T-cell (primary cell): Measurements from ENCODE around the gene KCNIP3. TPM values are rescaled to one million over a fixed set of nuclear protein-coding genes. Genes with fewer than 3 reads are reported as not detected.
"Not testable (repeated sequence)": the region's sequence is repeated elsewhere in the genome, so short reads cannot be mapped to it uniquely, and the experiment has no call there.

Experiments used
- ATAC-seq, 4 experiments: fragments of 200-7000 bp in 3 of 4; fragments of 150-1000 bp in 1 of 4; cut with Tn5 transposase; replicated peaks in 1 of 4; 1 replicate in 3 of 4; 2 replicates in 1 of 4; pipeline ENCODE4 v1.10.0; 2021; ENCODE audit warnings: moderate library complexity in 3 of 4, mild to moderate bottlenecking in 2 of 4, moderate number of reproducible peaks in 1 of 4
- CTCF ChIA-PET, 2 donors: fragments of 300-600 bp; sonication (Branson Sonifier 250); formaldehyde crosslinking; loops; one replicate each; lab custom pipeline; 2022; ENCODE audit warnings: antibody characterized with exemption in 2 of 2; lab: Charles Lee
- POLR2A ChIA-PET, 2 donors: fragments of 300-600 bp; sonication (Branson Sonifier 250); formaldehyde crosslinking; loops; one replicate each; lab custom pipeline; 2022; ENCODE audit warnings: antibody characterized with exemption in 2 of 2; lab: Charles Lee
- DNase-seq, 35 experiments: peaks; one replicate each; pipeline versions ENCODE4 v3.0.0 to v3.0.0-alpha.2; 2013 to 2023
- H3K27ac ChIP-seq: one replicate; pipeline ENCODE4 v1.5.1; 2013; ENCODE audit warnings: low read length
- H3K27me3 ChIP-seq, 2 experiments: replicated peaks in 1 of 2; 1 replicate in 1 of 2; 2 replicates in 1 of 2; pipeline versions ENCODE4 v1.6.1 to v1.7.0; 2013; ENCODE audit warnings: low read length in 1 of 2, mixed read lengths in 1 of 2; ENCODE audit not compliant: control insufficient read depth in 2 of 2, insufficient read depth in 2 of 2; ENCODE audit errors: extremely low read depth in 1 of 2
- H3K36me3 ChIP-seq, 2 donors: 1 replicate in 1 of 2; 2 replicates in 1 of 2; pipeline versions ENCODE4 v1.6.1 to v1.7.0; 2013; ENCODE audit warnings: low read length in 1 of 2; ENCODE audit not compliant: control insufficient read depth in 2 of 2, insufficient read depth in 1 of 2; ENCODE audit errors: extremely low read depth in 1 of 2
- H3K4me1 ChIP-seq, 2 experiments: 1 replicate in 1 of 2; 2 replicates in 1 of 2; pipeline versions ENCODE4 v1.6.1 to v1.7.0; 2013; ENCODE audit warnings: low read length in 2 of 2, mixed read lengths in 1 of 2; ENCODE audit not compliant: insufficient read depth in 2 of 2, control insufficient read depth in 1 of 2; ENCODE audit errors: extremely low read depth in 1 of 2
- H3K4me3 ChIP-seq, 2 donors: 1 replicate in 1 of 2; 2 replicates in 1 of 2; pipeline versions ENCODE4 v1.5.1 to v1.7.0; 2013; ENCODE audit warnings: mild to moderate bottlenecking in 2 of 2, low read length in 1 of 2, moderate library complexity in 1 of 2; ENCODE audit not compliant: control insufficient read depth in 1 of 2; ENCODE audit errors: extremely low read depth in 1 of 2
- H3K9me3 ChIP-seq: 2 replicates; pipeline ENCODE4 v1.7.0; 2013
- H3K27ac Mint-ChIP-seq, 2 donors: one replicate each; pipeline ENCODE4 v1.8.0; 2020 to 2021; ENCODE audit warnings: mild to moderate bottlenecking in 2 of 2, mixed read lengths in 2 of 2
- H3K27me3 Mint-ChIP-seq, 2 donors: one replicate each; pipeline ENCODE4 v1.8.0; 2021 to 2022; ENCODE audit warnings: mixed read lengths in 2 of 2
- H3K36me3 Mint-ChIP-seq: one replicate; pipeline ENCODE4 v1.8.0; 2021; ENCODE audit warnings: mixed read lengths
- H3K4me1 Mint-ChIP-seq, 3 donors: one replicate each; pipeline ENCODE4 v1.8.0; 2020 to 2022; ENCODE audit warnings: mixed read lengths in 3 of 3, mild to moderate bottlenecking in 1 of 3
- H3K4me3 Mint-ChIP-seq, 3 donors: one replicate each; pipeline ENCODE4 v1.8.0; 2020 to 2022; ENCODE audit warnings: mild to moderate bottlenecking in 3 of 3, mixed read lengths in 3 of 3, moderate library complexity in 3 of 3
- H3K9me3 Mint-ChIP-seq, 3 donors: one replicate each; pipeline ENCODE4 v1.8.0; 2020 to 2022; ENCODE audit warnings: mixed read lengths in 3 of 3
- WGBS: methylation state at CpG from one replicate; pipeline ENCODE4 v1.1.5; 2013; ENCODE audit warnings: missing lambda C conversion rate; ENCODE audit not compliant: insufficient coverage; 5-methylcytosine and 5-hydroxymethylcytosine counted together
- total RNA-seq, 35 experiments: library from RNA in 6 of 35; stranded (reverse) in 6 of 35; fragments of 120-200 nt in 1 of 35; gene quantifications; one replicate each; pipeline versions ENCODE4 v1.2.1 to v1.2.4 and lab custom pipeline; 2013 to 2026

KCNIP3 gene
- total RNA-seq, 5 donors from 2014 or later (not counting 1 experiment from before 2014, with no cell fraction given) = not detected

DNA sequence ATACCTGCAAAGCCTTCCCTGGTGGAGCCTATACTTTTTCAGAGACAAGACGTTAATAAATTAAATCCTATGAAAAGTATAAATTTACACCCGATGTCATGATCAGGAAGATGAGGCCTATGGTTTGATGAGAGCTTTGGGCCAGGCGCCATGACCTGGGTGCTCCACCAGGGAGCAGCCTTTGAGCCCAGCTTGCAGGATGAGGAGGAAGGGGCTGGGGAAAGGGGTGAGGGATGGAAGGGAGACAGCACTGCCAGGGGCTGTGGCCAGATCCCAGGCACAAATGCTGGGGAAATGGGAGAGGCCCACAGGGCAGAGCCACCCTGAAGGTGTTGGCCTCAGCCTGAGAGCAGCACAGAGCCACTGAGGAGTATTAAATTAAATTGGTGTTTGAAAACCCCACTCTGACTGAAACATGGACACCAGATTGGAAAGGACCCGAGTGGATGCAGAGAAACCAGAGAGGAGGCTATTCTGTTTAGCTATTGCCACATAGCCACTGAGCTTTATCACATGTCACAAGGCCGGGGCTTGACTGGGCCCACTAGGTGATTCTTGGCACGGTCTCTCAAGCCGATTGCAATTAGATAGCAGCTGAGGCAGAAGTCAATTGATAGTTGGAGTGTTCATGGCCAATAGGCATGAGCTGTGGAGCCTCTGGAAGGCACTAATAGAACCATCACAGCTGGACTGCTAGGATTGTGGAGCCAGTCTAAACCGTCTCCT is 95.7 kb downstream of the KCNIP3 start:
- no peaks in the 10 kb centered on the region for H3K36me3 Mint-ChIP-seq
- no peaks in the 10 kb centered on the region for H3K9me3 ChIP-seq
- DNase-seq = no peak
- no peak overlapping the region for H3K27ac ChIP-seq
- ATAC-seq = no peak
- H3K4me1 Mint-ChIP-seq = peaks cover 0 to 1% (median 0%) of the 10 kb centered on the region in 3 donors
- no peak overlapping the region for H3K27ac Mint-ChIP-seq
- ChIA-PET POLR2A (no interaction called here), CTCF (no interaction called here)
- no peak overlapping the region for H3K4me3 Mint-ChIP-seq
- H3K27me3 ChIP-seq = peaks cover 0 to 31% of the 10 kb centered on the region in 2 experiments
- peaks cover 0 to 8% of the 10 kb centered on the region in 2 experiments for H3K4me1 ChIP-seq
- no peaks in the 10 kb centered on the region for H3K36me3 ChIP-seq
- whole genome bisulfite sequencing = 93% methylated on average over 4 of the region's 8 CpGs
- no peaks in the 10 kb centered on the region for H3K9me3 Mint-ChIP-seq
- H3K27me3 Mint-ChIP-seq = peaks cover 0 to 8% of the 10 kb centered on the region in 2 donors
- H3K4me3 ChIP-seq = no peak overlapping the region

DNA sequence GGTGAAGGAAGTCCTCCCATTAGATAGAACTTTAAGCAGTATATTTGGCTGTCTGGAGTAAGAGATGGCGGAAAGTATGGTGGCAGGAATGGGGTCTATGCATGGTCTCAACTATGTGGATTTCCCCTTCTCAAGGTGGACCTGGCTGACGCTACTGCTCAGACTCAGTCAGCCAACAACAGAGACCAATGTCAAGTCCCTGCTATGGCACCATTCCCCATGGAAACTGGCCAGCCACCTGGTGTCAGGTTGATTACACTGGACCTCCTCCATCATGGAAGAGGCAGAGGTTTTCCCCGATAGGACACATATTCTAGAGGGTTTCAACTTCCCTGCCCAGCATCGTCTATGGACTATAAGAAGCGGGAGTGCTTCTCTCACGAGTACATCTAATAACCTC is 96.8 kb downstream of the KCNIP3 start:
- POLR2A ChIA-PET = interaction anchor here in 1 of 2 donors (0.6 kb wide), 1 partner anchor 229 kb away, joined by 3 read pairs; no protein-coding TSS in a partner anchor
- WGBS = 100% methylated on average over 2 of the region's 6 CpGs
- no peaks in the 10 kb centered on the region for H3K36me3 Mint-ChIP-seq
- Histone ChIP-seq H3K4me1 (peaks cover 0 to 4% of the 10 kb centered on the region in 2 experiments), H3K9me3 (no peaks in the 10 kb centered on the region), H3K4me3 (no peak overlapping the region), H3K36me3 (no peaks in the 10 kb centered on the region), H3K27me3 (peaks cover 0 to 24% of the 10 kb centered on the region in 2 experiments), H3K27ac (no peak overlapping the region)
- H3K9me3 Mint-ChIP-seq = no peaks in the 10 kb centered on the region
- ATAC-seq = no peak
- H3K27ac Mint-ChIP-seq = no peak overlapping the region
- no peak overlapping the region for H3K4me3 Mint-ChIP-seq
- H3K4me1 Mint-ChIP-seq = no peaks in the 10 kb centered on the region
- no peak for DNase-seq
- CTCF ChIA-PET = no interaction called here
- peaks cover 0 to 4% of the 10 kb centered on the region in 2 donors for H3K27me3 Mint-ChIP-seq

DNA sequence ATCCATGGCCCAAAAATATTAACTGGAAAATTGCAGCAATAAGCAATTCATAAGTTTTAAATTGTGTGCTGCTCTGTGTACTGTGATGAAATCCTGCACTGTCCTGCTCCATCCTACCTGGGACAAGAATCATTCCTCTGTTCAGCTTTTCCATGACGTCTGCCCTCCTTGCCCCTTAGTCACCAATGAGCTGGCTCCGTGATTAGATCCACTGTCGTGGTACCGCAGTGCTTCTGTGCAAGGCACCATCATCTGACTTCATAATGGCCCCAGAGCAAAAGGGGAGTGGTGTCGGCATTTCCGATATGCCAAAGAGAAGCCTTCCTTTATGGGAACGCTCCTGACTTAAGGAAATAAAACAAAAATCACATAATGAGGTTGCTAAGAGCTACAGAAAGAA is 101.9 kb downstream of the KCNIP3 start:
- Mint-ChIP-seq H3K9me3 (no peaks in the 10 kb centered on the region), H3K4me1 (peaks cover 24 to 28% (median 27%) of the 10 kb centered on the region in 3 donors), H3K36me3 (no peaks in the 10 kb centered on the region), H3K27me3 (no peaks in the 10 kb centered on the region), H3K27ac (no peak overlapping the region), H3K4me3 (no peak overlapping the region)
- H3K4me1 ChIP-seq = peaks cover 5 to 22% of the 10 kb centered on the region in 2 experiments
- no peak overlapping the region for H3K4me3 ChIP-seq
- no peaks in the 10 kb centered on the region for H3K36me3 ChIP-seq
- no peaks in the 10 kb centered on the region for H3K27me3 ChIP-seq
- no peak for ATAC-seq
- CTCF ChIA-PET = interaction anchor here in 1 of 2 donors (0.6 kb wide), 2 partner anchors 12 kb away, joined by 3 to 8 read pairs; no protein-coding TSS in a partner anchor
- 95% methylated on average over 4 of the region's 7 CpGs for WGBS
- DNase-seq = no peak
- POLR2A ChIA-PET = no interaction called here
- H3K27ac ChIP-seq = no peak overlapping the region
- no peaks in the 10 kb centered on the region for H3K9me3 ChIP-seq

DNA sequence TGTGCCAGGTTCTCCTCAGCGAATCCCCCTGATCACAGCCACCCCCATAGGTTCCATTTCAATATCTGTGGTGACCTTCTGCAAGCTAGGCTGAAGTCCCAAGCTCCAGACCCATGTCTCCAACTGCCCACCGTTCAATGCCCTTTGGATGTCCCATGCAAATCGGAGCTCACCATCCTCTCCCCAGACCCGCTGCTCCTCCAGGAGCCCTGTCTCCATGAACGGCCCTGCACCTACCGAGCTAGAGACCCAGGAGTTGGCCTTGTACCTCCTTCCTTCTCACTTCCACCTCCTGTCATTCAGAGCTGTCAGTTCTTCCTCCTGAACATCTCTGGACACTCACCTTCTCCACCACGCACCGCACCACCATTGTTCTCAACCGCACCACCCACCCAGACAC is 104.3 kb downstream of the KCNIP3 start:
- no peaks in the 10 kb centered on the region for H3K36me3 ChIP-seq

DNA sequence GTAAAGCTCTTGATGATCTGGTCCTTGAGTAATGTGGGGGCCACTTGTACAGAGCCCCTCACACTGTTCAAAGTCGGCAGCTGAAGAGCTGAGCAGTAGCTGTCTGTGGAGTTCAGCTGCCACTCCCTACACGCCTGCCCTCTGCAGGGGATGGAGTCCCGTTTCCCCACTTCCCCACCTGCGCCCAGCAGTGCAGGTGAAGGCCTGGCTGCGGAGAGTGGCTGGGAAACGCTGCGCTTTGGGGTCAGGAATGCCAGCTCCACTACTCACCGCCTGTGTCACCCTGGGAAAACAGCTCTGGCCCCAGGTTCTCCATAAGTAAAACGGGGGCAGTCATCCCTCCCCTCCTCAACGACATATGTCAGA is 104.8 kb downstream of the KCNIP3 start:
- H3K27ac Mint-ChIP-seq = peak overlapping the region; percentile 66 to 91
- CTCF ChIA-PET = interaction anchor here in 1 of 2 donors (1.1 kb wide), 1 partner anchor 318 kb away, joined by 3 read pairs; no protein-coding TSS in a partner anchor
- H3K27ac ChIP-seq = peak overlapping the region; percentile 42
- peak overlapping the region; percentile 98 to 99 (median 98) for H3K4me3 Mint-ChIP-seq
- ATAC-seq (peak; percentile 21 to 36 (median 32)), DNase-seq (peak in 3 of 35 experiments; percentile 1 to 22 (median 1))
- H3K4me1 Mint-ChIP-seq = peaks cover 27 to 29% (median 28%) of the 10 kb centered on the region in 3 donors
- H3K36me3 Mint-ChIP-seq, H3K27me3 Mint-ChIP-seq, H3K9me3 Mint-ChIP-seq, H3K9me3 ChIP-seq, H3K36me3 ChIP-seq, H3K27me3 ChIP-seq, POLR2A ChIA-PET: not testable (repeated sequence)
- peaks cover 5 to 22% of the 10 kb centered on the region in 2 experiments for H3K4me1 ChIP-seq
- peak overlapping the region; percentile 90 to 97 for H3K4me3 ChIP-seq
- 3% methylated on average over 10 of the region's 10 CpGs for WGBS

More for the DNA sequence above, 104.3 kb downstream of the KCNIP3 start:
- Mint-ChIP-seq H3K9me3 (no peaks in the 10 kb centered on the region), H3K27me3 (no peaks in the 10 kb centered on the region), H3K4me1 (peaks cover 27 to 29% (median 28%) of the 10 kb centered on the region in 3 donors), H3K4me3 (peak overlapping the region; percentile 98 to 99 (median 98)), H3K36me3 (no peaks in the 10 kb centered on the region), H3K27ac (peak overlapping the region in 1 of 2 donors; percentile 19)
- DNase-seq (no peak), ATAC-seq (no peak)
- peak overlapping the region; percentile 90 to 97 for H3K4me3 ChIP-seq
- no peak overlapping the region for H3K27ac ChIP-seq
- POLR2A ChIA-PET = no interaction called here
- no peaks in the 10 kb centered on the region for H3K9me3 ChIP-seq
- CTCF ChIA-PET = interaction anchor here in 1 of 2 donors (1.1 kb wide), 1 partner anchor 318 kb away, joined by 3 read pairs; no protein-coding TSS in a partner anchor
- H3K27me3 ChIP-seq = no peaks in the 10 kb centered on the region
- WGBS = 96% methylated on average over 8 of the region's 9 CpGs
- H3K4me1 ChIP-seq = peaks cover 5 to 22% of the 10 kb centered on the region in 2 experiments

DNA sequence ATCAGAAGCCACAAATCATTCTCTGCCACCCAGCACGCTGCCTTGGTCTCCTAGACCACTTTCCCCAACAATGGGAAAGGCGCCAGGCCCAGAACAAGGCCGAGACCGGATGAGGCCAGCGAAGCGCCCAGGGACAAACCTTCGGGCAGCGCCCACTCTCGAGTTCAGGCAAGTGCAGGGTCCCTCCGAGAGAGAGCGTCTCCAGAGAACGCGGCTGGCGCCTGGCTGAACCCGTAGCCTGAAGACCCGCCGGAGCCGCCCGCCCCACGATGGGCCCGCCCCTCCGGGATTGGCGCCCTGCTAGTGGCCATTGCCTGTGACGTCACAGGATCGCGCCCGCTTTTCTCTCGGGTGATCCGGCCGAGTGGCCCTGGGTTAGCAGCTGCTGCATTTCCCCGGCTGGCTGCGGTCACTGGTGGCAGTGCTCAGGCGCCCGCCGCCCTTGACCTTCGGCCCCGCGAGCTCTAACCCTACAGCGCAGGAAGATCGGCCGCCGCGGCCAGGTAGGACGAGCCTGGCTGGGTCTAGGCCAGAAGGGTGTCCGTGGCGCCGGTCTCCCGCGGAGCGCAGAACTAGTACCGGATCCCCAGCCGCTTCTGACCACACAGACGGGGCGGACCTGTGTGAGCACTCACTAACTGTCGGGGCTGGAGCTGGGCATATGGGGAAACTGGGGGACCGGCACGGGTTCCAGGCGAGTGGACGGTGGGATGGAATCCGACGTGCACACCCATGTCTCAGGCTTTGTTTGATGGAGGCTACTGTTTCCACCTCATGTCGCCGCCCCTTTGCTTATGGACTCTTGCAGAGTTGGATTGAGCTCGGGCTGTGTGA is 105.4 kb downstream of the KCNIP3 start, which contains the start of gene FAHD2A:
Gene FAHD2A, plus strand, starts transcription at position 339 of the 834 bp plus-strand sequence. CDS start 2,851 bp downstream, outside the sequence.
- DNase-seq (peak; percentile 79 to 96 (median 91)), ATAC-seq (peak; percentile 93 to 96 (median 94))
- no peaks in the 10 kb centered on the region for H3K27me3 ChIP-seq
- peak within 1 kb of the TSS; percentile 90 to 97 for H3K4me3 ChIP-seq
- H3K4me1 Mint-ChIP-seq = peaks cover 27 to 29% (median 28%) of the 10 kb centered on the region in 3 donors
- CTCF ChIA-PET = interaction anchor here in 1 of 2 donors (1.1 kb wide), 1 partner anchor 319 kb away, joined by 3 read pairs; no protein-coding TSS in a partner anchor
- under 1% methylated on average over 63 of the region's 64 CpGs for WGBS
- H3K27me3 Mint-ChIP-seq = no peaks in the 10 kb centered on the region
- H3K4me3 Mint-ChIP-seq = peak within 1 kb of the TSS; percentile 98 to 99 (median 98)
- peaks cover 5 to 22% of the 10 kb centered on the region in 2 experiments for H3K4me1 ChIP-seq
- no peaks in the 10 kb centered on the region for H3K9me3 Mint-ChIP-seq
- H3K27ac Mint-ChIP-seq = peak within 1 kb of the TSS; percentile 87 to 91
- peaks cover 4% of the 10 kb centered on the region for H3K36me3 Mint-ChIP-seq
- no peaks in the 10 kb centered on the region for H3K9me3 ChIP-seq
- peak within 1 kb of the TSS; percentile 42 for H3K27ac ChIP-seq
- POLR2A ChIA-PET = interaction anchor here in 1 of 2 donors (0.6 kb wide), 1 partner anchor 238 kb away, joined by 3 read pairs; no protein-coding TSS in a partner anchor
- H3K36me3 ChIP-seq = no peaks in the 10 kb centered on the region
